ENCODE data around the gene YBX3.

Gene YBX3

GRCh38 chr12:10672231-10672868 is 50.8 kb downstream of the YBX3 start:
- in situ Hi-C loops (cut with HindIII; ENCODE audit: low sequenced_read_pairs), result no loop called here

- in situ Hi-C loops (cut with HindIII; ENCODE audit: low sequenced_read_pairs), result no loop called here
Observed at GRCh38 chr12:10669533-10669932, 53.6 kb downstream of the YBX3 start.

DNA sequence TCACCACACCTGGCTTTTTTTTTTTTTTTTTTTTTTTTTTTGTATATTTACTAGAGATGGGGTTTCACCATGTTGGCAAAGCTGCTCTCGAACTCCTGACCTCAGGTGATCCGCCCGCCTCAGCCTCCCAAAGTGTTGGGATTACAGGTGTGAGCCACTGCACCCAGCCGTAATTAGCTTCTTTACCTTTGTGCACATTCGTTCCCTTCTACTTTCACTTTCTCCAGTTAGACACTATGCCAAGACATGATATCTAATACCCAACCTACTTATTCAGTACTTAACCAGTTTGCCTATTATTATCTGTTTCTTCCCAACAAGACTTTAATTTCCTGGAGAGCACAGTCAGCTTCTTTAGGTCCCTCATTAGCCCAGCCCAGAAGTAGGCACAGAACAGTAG is 54.6 kb downstream of the YBX3 start:
- in situ Hi-C loops (cut with HindIII; ENCODE audit: low sequenced_read_pairs), result no loop called here

GRCh38 chr12:10667581-10667980 is 55.5 kb downstream of the YBX3 start:
- in situ Hi-C loops (cut with HindIII; ENCODE audit: low sequenced_read_pairs), result no loop called here

DNA sequence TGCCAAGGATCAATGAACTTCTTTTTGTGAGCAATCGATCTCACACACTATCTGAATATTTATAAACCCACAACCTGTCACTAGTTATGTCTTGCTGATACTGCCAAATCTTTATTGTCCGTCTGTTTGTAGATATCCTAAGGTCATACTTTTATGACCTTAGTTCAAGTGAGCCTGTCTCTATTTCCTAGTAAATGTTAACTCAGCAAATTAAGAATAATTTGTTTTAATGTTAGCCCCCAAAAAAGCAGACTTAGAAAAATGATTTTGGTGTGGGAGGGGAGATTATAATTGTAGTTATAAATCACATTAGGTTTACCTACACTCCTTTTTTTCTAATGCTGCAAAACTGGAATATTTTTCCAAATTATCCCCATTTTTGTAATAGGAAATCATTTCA is 58.6 kb downstream of the YBX3 start:
- in situ Hi-C loops (cut with HindIII; ENCODE audit: low sequenced_read_pairs), result no loop called here

- in situ Hi-C loops (cut with HindIII; ENCODE audit: low sequenced_read_pairs), result no loop called here
Observed at GRCh38 chr12:10663869-10664268, 59.3 kb downstream of the YBX3 start.

- in situ Hi-C loops (cut with HindIII; ENCODE audit: low sequenced_read_pairs), result no loop called here
Observed at GRCh38 chr12:10661338-10661737, 61.8 kb downstream of the YBX3 start.

DNA sequence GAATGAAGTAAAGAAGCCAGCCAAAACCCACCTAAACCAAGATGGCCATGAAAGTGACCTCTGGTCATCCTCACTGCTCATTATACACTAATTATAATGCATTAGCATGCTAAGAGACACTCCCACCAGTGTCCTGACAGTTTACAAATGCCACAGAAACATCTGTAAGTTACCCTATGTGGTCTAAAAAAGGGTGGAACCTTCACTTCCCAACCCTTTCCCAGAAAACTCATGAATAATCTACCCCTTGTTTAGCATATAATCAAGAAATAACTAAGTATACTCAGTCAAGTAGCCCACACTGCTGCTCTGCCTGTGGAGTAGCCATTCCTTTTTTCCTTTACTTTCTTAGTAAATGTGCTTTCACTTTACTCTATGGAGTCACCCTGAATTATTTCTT is 69.1 kb downstream of the YBX3 start:
- in situ Hi-C loops (cut with HindIII; ENCODE audit: low sequenced_read_pairs), result no loop called here

- in situ Hi-C loops (cut with HindIII; ENCODE audit: low sequenced_read_pairs), result no loop called here
Observed at GRCh38 chr12:10652192-10652591, 70.9 kb downstream of the YBX3 start.
